ENCODE data around the gene HOXB9.

HOXB9 gene

DNA sequence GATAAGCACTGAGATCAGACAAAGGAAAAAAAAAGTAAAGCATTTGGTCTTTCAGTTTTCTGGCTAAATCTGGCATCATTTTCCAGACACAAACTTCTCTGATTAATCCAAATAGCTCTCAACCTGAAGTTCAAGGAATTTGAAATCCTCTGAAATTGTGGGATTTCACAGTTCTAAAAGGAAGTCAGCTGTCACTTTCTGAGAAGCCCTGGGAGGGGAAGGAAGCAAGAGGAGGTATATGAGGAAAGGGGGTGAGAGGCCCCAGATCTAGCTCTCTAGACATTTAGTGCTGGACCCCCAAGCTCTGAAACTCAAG, 17.5 kb upstream of the HOXB9 start:
- TF ChIP-seq POLR2A (IDR thresholded peaks at IDR 0.05; ENCODE audit: low read length) (no peak), GATA1 (IDR thresholded peaks at IDR 0.05; ENCODE audit: low read depth, low read length) (no peak)

DNA sequence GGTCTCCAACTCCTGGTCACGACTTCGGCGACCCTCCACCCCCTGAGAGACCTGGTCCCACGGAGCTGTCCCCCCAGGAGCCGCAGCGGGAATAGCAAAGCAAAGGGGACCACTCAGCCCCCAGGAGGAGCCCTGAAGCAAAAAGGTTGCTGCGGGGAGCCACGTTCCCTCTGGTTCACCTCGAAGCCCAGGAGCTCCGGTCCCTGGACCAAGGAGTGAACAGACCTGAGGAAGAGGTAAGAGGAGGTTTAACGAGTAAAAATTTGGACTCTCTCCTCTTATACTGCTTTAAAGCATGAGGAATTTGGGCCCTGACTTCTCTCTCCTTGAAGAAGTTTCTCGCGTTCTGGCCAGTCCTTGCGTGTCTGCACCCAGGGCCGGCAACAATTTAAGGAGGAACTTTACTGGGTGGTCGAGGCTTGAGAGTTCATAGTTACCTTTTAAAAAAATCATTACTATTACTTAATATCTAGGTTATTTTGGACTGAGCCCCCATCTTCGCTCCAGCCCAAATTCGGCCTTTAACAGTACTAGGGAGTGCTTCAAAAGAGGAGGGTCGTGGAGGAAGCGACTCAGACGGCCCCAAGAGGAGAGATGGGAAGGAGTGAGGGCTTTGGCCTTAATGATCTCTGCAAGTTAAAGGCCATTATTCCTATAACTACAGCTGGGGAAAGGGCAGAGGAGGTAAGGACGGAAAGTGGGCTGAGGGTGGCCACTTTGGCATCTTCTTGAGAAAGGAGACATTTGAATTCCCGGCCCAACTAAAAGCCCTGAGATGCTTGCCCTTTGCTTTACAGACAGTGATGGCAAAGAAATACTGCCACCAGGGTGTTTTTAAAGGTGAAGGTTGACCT, 16.9 kb upstream of the HOXB9 start:
- DNase-seq: no peak
- TF ChIP-seq GATA1 (IDR thresholded peaks at IDR 0.05; ENCODE audit: low read depth, low read length) (no peak), POLR2A (IDR thresholded peaks at IDR 0.05; ENCODE audit: low read length) (no peak)

More for the DNA sequence above, 17.5 kb upstream of the HOXB9 start:
- no peak for DNase-seq

DNA sequence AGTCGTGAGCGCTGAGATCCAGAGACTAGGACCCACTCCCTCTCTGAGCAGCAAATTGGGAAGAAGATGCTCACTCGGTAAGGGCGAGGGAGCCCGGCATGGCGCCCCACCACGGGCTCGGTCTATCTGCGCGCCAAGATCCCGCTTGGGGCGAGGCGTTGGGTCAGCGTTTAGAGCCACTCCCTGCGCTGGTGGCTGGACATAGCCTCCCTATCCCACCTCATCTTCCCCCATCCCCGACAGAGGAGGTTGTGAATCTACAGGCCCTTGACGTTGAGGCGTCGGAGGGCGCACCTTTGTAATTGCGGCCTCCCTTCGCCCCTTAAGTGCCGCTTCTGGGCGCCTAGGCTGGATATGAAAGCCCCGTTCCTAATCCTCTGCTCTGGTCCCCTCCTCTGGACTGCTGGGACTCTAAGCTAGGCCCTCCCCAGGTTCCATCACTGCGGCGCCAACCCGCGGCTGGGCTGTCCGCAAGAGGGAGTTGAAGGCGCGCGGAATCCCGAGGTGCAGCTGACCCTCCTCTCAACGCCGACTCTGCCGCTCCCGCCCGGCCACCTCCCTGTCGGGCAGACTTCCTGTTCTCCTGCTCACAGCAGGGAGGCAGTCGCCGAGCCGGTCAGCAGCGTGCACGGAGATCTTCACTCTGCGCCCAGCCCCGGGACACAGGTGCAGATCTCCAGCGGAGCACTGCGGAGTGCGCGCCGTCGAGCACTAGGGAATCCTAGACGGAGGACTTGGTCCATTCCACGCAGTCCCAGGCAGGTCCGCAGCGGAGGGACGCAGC, 16.1 kb upstream of the HOXB9 start:
- DNase-seq: no peak
- TF ChIP-seq GATA1 (IDR thresholded peaks at IDR 0.05; ENCODE audit: low read depth, low read length) (no peak), POLR2A (IDR thresholded peaks at IDR 0.05; ENCODE audit: low read length) (no peak)

DNA sequence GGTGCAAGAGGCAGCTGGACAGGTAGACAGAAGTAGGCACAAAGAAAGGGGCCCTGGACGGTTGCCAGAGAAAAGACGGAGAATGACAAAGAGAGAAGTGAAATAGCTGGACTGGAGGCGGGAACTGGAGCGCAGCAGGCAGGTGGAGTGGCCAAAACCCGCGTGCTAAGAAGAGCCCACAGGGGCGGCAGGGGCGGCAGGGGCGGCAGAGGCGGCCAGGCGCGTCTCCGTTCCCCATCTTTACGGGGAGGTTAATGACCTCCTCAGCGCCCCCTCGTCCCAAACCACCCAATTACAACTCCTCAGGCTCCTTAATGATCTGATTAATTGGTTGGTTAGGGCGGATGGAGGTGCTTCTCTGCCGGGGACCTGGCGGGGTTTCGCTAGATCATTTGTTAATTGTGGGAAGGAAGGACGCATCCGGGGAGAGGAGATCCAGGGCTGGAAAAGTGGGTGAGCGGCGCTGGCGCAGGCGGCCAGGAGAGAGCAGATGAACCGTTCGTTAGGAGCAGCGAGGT, 15.4 kb upstream of the HOXB9 start:
- DNase-seq: no peak

DNA sequence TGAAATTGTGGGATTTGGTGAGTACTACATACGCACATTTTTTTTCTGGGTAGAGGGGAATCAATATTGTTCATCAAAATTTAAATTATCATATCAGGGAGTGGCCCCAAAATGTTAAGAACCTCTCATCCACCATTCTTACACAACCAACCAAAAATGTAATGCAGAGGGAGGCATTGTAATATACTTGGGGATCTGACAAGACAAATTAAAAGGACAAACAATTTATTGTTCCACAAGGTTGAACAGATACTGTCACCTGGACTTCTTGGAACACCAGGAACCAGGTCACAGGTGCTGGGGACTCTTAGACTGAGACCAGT, 14.7 kb upstream of the HOXB9 start:
- no peak for TF ChIP-seq GATA1 (IDR thresholded peaks at IDR 0.05; ENCODE audit: low read depth, low read length)
- no peak for TF ChIP-seq POLR2A (IDR thresholded peaks at IDR 0.05; ENCODE audit: low read length)
- DNase-seq: no peak

More for the DNA sequence above, 15.4 kb upstream of the HOXB9 start:
- no peak for TF ChIP-seq POLR2A (IDR thresholded peaks at IDR 0.05; ENCODE audit: low read length)
- no peak for TF ChIP-seq GATA1 (IDR thresholded peaks at IDR 0.05; ENCODE audit: low read depth, low read length)

DNA sequence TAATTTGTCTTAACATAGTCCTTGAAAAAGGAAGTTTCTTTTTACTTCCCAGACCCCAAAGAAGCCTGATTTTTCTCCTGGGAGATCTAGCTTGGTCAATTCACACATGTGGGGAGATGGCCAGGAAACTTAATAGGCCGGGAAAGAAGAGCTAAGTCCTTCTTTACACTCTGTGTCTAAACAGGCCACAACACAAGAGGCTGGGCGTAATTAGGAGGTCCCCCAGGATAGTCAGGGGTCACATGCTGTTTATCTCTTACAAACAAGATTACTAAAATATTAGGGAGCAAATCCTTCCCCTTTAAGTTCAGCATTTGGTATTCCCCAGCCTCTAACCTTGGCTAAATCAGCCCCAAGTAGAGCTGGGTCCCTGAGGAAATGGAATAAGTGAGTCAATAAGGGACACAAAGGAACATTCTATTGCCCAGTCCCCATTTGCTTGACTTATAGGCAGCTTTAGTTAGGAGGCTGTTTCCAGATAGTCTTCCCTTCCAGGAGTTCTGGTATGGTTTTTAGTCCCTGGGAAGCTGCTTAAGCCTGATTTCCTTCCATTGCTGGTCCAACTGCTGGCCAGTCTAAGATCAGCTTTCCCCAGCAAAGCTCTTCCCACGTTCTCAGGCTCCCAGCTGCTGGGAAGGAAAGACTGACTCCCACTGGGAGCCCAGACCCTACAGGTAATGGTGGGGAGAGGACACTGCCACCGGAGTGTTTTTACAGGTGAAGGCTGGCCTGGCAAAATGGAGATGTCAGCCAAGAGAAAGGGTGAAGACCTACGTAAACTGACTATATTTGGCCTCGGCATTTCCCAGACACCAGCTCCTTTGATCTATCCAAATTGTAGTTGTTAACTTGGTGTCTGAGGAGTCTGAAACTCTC, 14.1 kb upstream of the HOXB9 start:
- TF ChIP-seq POLR2A (IDR thresholded peaks at IDR 0.05; ENCODE audit: low read length): no peak
- no peak for DNase-seq

DNA sequence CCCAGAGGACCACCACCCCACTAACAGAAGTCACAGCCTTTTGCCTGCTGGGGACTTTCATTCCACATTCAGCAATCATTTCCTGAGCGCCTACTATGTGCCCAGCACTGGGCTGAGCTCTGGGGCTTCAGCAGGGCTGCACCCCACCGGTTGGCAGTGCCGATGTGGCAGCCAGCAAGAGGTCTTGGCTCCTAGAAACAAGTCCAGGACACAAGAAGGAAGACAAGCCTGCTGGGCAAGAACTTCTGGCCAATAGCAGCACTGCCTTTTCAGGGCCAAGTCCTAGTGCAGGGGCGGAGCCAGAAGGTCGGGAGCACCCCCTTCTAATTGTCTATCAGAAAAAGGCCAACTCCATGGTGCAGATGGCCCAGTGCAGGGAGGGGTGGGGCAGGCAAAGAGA, 13.0 kb upstream of the HOXB9 start:
- TF ChIP-seq GATA1 (IDR thresholded peaks at IDR 0.05; ENCODE audit: low read depth, low read length) (no peak), POLR2A (IDR thresholded peaks at IDR 0.05; ENCODE audit: low read length) (no peak)
- DNase-seq: no peak

DNA sequence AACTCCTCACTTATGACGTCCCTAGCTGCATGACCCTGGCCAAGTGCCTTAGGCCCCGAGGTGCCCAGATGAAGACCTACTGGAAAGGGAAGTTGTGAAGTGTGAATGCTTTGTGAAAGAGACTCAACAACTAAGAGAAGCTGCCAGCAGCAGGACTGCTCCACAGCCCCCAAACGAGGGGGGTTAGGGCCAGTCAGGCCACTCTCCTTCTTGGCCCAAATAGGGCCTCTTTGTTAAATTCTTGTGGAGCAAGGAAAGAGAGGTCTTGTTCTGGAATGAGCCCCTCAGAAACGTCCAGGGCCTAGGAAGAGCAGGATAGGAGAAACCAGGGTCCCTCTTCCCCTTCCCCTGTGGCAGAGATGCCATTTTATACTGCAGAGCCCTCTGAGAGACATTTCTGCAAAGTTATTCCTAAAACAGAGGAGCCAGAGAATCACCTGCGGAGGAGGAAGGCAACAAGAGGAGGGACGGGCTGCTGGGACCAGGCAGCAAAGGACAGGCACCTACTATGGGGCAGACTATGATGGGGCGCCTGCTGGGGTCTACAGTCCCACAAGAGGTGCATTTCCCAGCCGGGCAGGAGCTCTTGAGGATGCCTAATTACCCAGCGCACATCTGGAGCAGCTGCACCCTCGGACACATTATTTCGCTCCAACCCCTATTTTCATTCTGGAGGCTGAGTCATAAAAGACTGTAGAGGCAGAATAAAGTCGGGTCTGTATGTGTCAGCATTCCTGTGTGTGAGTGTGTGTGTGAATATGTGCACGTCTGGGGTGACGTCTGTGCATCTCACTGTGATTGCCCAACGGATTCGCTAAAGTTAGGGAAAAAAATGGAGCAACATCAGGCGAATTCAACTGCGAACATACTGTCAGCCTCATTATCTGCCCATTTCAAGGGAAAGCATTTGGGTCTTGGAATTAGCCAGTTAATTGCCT, 11.4 kb upstream of the HOXB9 start:
- TF ChIP-seq POLR2A (IDR thresholded peaks at IDR 0.05; ENCODE audit: low read length): no peak
- no peak for TF ChIP-seq GATA1 (IDR thresholded peaks at IDR 0.05; ENCODE audit: low read depth, low read length)
- no peak for DNase-seq

DNA sequence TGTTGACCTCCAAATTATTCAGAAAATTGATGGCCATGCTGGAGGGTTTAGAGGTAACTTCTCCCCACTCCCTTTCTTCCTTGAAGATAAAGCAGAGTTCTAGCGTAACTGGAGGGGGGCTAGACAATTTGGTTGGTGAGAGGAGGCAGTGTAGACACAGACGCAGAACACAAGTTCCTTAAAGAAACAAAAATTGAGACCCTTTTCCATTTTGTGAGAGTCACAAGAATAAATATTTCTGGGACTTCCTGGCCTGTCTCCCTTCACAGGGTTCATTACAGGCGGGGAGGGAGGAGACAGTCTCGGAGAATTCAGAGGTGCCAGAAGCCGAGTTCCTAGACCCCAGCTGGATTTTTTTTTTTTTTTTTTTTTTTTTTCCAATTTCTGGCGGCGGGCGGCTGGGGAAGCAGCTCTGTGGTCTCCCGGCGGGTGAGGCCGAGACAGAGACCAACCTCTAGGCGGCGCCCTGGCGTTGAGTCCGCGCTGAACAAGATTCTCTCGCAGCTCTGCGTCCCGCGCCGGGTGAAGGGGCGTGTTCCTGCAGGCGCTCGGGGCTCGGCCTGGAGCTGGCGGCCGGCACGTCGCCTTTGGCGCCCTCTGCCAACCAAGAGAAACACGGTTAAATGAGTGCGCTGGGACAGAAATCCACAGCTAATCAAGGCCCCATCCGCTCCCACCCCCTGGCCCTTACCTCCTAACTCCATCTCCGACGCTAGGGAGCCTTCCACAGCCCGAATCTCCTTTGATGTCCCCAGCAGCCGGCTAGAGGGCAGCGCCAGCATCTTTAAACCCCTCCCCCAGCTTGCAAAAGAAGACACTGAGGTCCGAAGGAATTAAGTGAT, 10.2 kb upstream of the HOXB9 start:
- TF ChIP-seq GATA1 (IDR thresholded peaks at IDR 0.05; ENCODE audit: low read depth, low read length) (no peak), POLR2A (IDR thresholded peaks at IDR 0.05; ENCODE audit: low read length) (no peak)

DNA sequence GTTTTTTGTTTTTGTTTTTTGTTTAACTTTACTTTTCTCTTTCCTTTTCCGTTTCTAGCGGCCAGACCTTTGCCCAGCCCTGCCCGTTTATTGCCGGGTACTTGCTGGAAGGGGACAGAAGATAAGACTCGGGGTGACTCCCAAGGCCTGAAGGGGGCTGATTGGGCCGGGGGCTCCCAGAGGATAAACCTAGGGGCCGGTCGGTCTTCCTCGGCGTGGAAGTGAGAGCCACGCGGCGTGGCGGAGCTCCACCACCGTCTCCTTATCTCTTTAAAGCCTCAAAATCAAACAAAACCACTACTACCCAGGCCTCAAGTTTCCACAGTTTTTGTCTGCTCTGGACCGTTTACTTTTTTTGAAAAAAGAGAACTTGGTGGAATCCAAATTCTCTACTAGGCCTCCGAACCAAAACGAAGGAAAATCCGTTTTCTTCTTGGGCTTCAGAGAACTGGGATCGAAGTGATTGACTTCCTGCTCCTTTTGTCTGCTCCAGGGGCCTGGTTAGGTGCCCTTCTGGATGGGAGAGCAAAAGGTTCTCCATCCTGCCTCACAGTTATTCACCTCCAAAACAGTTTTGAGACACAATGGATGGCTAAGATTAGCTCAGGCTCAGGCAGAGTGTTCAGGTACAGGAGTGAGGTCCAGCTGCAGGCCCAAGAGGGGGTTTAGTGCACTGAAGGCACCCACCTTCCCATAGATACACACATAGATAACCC, 8.5 kb upstream of the HOXB9 start:
- DNase-seq: no peak
- TF ChIP-seq GATA1 (IDR thresholded peaks at IDR 0.05; ENCODE audit: low read depth, low read length): no peak

More for the DNA sequence above, 10.2 kb upstream of the HOXB9 start:
- DNase-seq: peak; percentile 80 to 81

DNA sequence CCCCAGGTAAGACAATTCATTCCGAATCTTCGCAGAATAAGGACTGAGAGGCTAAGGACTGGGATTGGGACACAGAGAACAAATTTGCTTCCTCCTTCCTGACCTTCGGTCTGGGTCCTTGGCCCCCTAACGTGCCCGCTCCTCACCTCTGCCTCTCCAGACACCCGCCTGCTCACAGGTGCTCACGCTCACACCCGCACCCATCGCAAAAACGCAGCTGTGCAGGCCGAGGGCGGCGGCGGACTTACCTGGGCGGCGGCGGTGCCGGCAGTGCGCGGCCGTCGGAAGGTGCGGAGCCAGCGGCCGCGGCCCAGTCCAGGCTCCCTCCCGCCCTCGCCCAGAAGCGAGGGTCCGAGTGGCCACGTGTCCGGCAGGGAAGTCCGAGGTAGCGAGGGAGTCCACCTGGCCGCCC, 7.1 kb upstream of the HOXB9 start:
- DNase-seq: no peak
- TF ChIP-seq POLR2A (IDR thresholded peaks at IDR 0.05; ENCODE audit: low read length) (no peak), GATA1 (IDR thresholded peaks at IDR 0.05; ENCODE audit: low read depth, low read length) (no peak)

All from erythroblast (primary cell).